ENCODE results near the gene BAHCC1. TPM values are rescaled to one million over a fixed set of nuclear protein-coding genes. Genes with fewer than 3 reads are reported as not detected.

BAHCC1 gene
- total and polyA plus RNA-seq, 2 donors = 5.8 to 7.3 TPM

DNA sequence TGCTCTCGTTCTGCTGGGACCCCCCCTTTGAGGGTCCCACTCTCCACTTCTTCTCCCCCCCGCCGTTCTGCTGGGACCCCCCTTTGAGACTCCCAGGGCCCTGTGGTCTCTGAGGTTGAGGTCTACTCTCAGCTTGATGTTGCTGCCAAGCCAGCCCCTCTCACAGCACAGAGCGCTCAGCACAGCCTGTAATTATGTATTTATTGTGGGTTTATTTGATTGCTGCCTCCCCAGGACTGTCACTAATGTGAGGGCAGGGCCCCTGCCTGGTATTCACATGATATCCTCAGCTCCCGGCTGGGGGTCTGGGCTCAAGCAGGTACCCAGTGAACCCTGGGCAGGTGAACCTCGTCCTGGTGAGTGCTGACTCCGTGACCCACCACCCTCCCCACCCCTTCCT is 81.9 kb downstream of the BAHCC1 start:
- Histone ChIP-seq H3K4me1 (ENCODE audit: control insufficient read depth in 2 of 2, insufficient read depth in 2 of 2, low read length in 2 of 2) (peaks cover 11 to 31% of the 10 kb centered on the region in 2 donors), H3K4me3 (ENCODE audit: low read length in 2 of 2) (no peak overlapping the region), H3K27me3 (ENCODE audit: control insufficient read depth in 2 of 2, insufficient read depth in 1 of 2, low read length in 1 of 2) (peaks cover 0 to 23% of the 10 kb centered on the region in 2 donors), H3K36me3 (ENCODE audit: control insufficient read depth in 2 of 2, insufficient read depth in 2 of 2, low read length in 1 of 2) (no peaks in the 10 kb centered on the region), H3K27ac (ENCODE audit: low read depth in 1 of 2, low read length in 1 of 2) (no peak overlapping the region), H3K9me3 (ENCODE audit: control insufficient read depth in 2 of 2, insufficient read depth in 1 of 2, low read length in 1 of 2) (peaks cover 0 to 11% of the 10 kb centered on the region in 2 donors)
- WGBS = 71% methylated on average over 6 of the region's 7 CpGs
- DNase-seq (ENCODE audit: low read depth in 6 of 9, low spot score in 9 of 9) = no peak

DNA sequence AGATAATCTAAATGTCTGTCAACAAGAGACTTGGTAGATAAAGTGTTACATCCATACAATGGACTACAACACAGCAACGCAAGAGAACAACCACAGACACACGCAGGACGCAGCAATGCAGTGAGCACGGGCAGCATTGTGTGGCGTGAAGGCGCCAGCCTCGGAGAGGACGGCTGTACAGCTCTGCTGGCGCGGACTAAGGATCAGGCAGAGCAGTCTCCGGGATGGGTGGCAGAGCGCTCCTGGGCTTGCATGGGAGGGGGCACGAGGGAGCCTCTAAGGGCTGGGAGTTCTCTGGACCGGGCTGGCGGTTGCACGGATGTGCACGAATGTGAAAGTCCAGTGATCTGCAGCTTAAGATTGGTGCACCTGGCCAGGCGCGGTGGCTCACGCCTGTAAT is 82.9 kb downstream of the BAHCC1 start:
- Histone ChIP-seq H3K4me3 (ENCODE audit: low read length in 2 of 2) (no peak overlapping the region), H3K27ac (ENCODE audit: low read depth in 1 of 2, low read length in 1 of 2) (no peak overlapping the region), H3K36me3 (ENCODE audit: control insufficient read depth in 2 of 2, insufficient read depth in 2 of 2, low read length in 1 of 2) (no peaks in the 10 kb centered on the region), H3K27me3 (ENCODE audit: control insufficient read depth in 2 of 2, insufficient read depth in 1 of 2, low read length in 1 of 2) (peaks cover 0 to 31% of the 10 kb centered on the region in 2 donors), H3K9me3 (ENCODE audit: control insufficient read depth in 2 of 2, insufficient read depth in 1 of 2, low read length in 1 of 2) (peaks cover 0 to 11% of the 10 kb centered on the region in 2 donors), H3K4me1 (ENCODE audit: control insufficient read depth in 2 of 2, insufficient read depth in 2 of 2, low read length in 2 of 2) (peaks cover 20 to 40% of the 10 kb centered on the region in 2 donors)
- no peak for DNase-seq (ENCODE audit: low read depth in 6 of 9, low spot score in 9 of 9)
- WGBS = 97% methylated on average over 20 of the region's 20 CpGs

DNA sequence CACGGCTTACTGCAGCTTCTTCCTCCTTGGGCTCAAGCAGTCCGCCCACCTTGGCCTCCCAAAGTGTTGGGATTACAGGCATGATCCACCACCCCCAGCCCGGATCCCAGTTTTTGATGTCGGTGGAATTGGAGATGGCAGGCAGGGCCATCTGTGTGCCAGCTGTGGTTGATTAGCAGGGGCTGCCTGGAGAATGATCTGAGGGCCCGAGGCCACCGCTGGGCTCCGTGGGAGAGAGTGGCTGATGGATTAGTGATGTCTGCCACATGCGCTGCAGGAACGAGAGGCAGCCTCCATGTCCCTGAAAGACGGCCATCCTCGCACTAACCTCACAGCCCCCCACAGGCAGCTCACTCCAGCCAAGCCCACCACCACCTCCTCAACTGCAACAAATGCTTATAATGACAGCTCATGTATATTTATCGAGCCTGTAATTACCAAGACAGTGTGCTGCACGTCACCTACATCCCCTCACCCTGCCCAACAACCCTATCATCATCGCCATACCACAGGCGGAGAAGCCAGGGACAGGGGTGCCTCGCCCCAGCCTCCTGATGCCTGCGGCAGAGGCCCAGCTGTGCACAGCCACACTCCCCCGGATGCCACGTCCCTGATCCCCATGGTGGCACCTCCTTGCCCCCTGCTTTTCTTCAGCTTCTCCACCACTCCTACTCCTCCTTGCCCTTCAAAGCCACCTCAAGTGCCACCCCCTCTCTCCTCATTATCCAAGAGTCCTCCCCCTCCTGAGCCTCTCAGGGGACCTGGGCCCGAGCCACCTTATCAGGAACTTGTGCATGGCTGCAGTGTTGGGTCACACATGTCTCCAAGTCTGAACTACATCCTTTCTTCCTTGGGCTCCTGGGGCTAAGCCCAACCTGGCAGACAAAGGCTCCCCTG is 84.2 kb downstream of the BAHCC1 start:
- 90% methylated on average over 20 of the region's 20 CpGs for WGBS

DNA sequence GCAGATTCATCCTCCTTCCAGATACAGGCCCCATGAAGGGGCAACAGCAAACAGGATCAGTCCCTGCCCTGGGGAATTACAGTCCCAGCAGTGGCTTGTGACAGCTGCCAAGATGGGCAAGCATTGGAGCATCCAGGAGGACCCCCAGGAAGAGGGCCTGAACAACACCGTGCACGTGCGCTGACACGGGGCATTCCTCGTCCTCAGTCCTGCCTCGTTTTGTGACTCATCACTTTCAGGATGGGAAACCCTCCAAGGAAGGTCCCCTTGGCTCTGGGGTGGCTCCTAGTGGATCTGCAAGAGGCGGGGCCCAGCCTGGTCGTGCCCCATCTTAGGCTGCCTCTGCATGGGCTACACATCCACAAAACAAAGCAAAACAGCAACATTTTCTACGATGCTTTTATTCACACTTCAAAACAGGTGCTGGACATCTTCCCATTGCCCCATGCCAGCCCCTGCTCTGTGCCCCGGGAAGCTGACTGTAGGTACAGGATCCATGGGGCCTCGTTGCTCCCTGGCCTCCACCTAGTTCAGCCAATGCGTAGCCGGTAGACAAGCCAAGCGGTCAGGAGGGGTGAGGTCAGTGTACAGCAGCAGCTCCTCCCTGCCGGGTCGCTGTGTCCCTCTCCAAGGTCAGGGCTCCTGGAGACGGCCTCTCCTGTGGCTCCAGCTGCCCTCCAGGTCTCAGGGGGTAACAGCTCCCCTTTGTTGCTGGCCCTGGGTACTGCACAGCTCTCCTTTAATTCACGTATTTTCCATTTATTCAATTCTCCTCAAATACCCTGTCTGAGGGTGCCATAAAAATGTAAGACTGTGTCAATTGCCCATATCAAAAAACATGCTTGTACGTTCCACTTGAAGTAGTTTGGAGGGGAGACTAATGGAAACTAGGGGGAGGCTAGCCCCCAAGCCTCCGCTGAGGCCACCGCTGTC is 85.1 kb downstream of the BAHCC1 start:
- Histone ChIP-seq H3K4me3 (ENCODE audit: low read length in 2 of 2) (no peak overlapping the region), H3K27me3 (ENCODE audit: control insufficient read depth in 2 of 2, insufficient read depth in 1 of 2, low read length in 1 of 2) (peaks cover 0 to 42% of the 10 kb centered on the region in 2 donors), H3K36me3 (ENCODE audit: control insufficient read depth in 2 of 2, insufficient read depth in 2 of 2, low read length in 1 of 2) (no peaks in the 10 kb centered on the region), H3K27ac (ENCODE audit: low read depth in 1 of 2, low read length in 1 of 2) (no peak overlapping the region), H3K9me3 (ENCODE audit: control insufficient read depth in 2 of 2, insufficient read depth in 1 of 2, low read length in 1 of 2) (peaks cover 0 to 11% of the 10 kb centered on the region in 2 donors), H3K4me1 (ENCODE audit: control insufficient read depth in 2 of 2, insufficient read depth in 2 of 2, low read length in 2 of 2) (peaks cover 30 to 57% of the 10 kb centered on the region in 2 donors)
- no peak for DNase-seq (ENCODE audit: low read depth in 6 of 9, low spot score in 9 of 9)
- 89% methylated on average over 21 of the region's 21 CpGs for WGBS

More for the DNA sequence above, 84.2 kb downstream of the BAHCC1 start:
- peaks cover 27 to 50% of the 10 kb centered on the region in 2 donors for H3K4me1 ChIP-seq (ENCODE audit: control insufficient read depth in 2 of 2, insufficient read depth in 2 of 2, low read length in 2 of 2)
- no peak overlapping the region for H3K4me3 ChIP-seq (ENCODE audit: low read length in 2 of 2)
- no peak for DNase-seq (ENCODE audit: low read depth in 6 of 9, low spot score in 9 of 9)
- no peaks in the 10 kb centered on the region for H3K36me3 ChIP-seq (ENCODE audit: control insufficient read depth in 2 of 2, insufficient read depth in 2 of 2, low read length in 1 of 2)
- H3K27me3 ChIP-seq (ENCODE audit: control insufficient read depth in 2 of 2, insufficient read depth in 1 of 2, low read length in 1 of 2) = peaks cover 0 to 39% of the 10 kb centered on the region in 2 donors
- H3K27ac ChIP-seq (ENCODE audit: low read depth in 1 of 2, low read length in 1 of 2) = no peak overlapping the region
- peaks cover 0 to 11% of the 10 kb centered on the region in 2 donors for H3K9me3 ChIP-seq (ENCODE audit: control insufficient read depth in 2 of 2, insufficient read depth in 1 of 2, low read length in 1 of 2)

DNA sequence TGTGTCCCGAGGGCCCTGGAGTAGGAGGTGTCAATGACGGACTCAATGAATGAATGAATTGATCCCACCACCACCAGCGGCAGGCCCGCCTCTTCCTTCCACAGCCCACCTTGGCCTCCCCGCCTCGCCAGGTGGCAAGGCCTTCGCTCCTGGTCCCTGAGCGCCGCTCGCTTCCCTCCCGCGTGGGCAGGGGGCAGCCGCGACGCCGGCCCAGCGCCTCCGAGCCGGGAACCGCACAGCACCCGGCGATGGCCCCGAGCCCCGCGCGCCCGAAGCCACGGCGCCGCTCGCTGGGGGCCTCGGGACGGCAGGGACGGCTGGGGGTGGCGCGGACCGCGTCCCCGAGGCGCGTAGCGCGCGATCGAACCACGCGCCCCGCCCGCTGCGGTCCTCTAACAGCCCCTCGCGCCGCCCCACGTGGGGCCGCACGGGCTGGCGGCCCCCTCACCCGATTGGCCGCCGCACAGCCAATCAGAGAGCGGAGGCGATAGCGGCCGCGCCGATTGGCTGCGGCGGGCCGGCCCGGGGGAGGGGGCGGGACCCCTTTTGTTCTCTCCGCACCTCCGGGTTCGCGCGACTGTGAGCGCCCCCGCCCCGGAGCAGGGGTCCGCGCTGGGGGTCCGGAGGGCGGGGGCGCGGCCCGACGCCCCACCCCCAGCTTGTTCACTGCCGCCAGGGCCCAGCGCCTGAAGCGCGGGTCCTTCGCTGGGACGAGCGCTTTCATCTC is 86.0 kb downstream of the BAHCC1 start:
- H3K4me3 ChIP-seq (ENCODE audit: low read length in 2 of 2) = peak overlapping the region; percentile 35 to 63
- peaks cover 0 to 42% of the 10 kb centered on the region in 2 donors for H3K27me3 ChIP-seq (ENCODE audit: control insufficient read depth in 2 of 2, insufficient read depth in 1 of 2, low read length in 1 of 2)
- H3K4me1 ChIP-seq (ENCODE audit: control insufficient read depth in 2 of 2, insufficient read depth in 2 of 2, low read length in 2 of 2) = peaks cover 30 to 60% of the 10 kb centered on the region in 2 donors
- WGBS = 2% methylated on average over 94 of the region's 94 CpGs
- no peaks in the 10 kb centered on the region for H3K36me3 ChIP-seq (ENCODE audit: control insufficient read depth in 2 of 2, insufficient read depth in 2 of 2, low read length in 1 of 2)
- peak in 8 of 9 donors; percentile 62 to 93 (median 83) for DNase-seq (ENCODE audit: low read depth in 6 of 9, low spot score in 9 of 9)
- peaks cover 0 to 11% of the 10 kb centered on the region in 2 donors for H3K9me3 ChIP-seq (ENCODE audit: control insufficient read depth in 2 of 2, insufficient read depth in 1 of 2, low read length in 1 of 2)
- H3K27ac ChIP-seq (ENCODE audit: low read depth in 1 of 2, low read length in 1 of 2) = peak overlapping the region; percentile 24 to 37

DNA sequence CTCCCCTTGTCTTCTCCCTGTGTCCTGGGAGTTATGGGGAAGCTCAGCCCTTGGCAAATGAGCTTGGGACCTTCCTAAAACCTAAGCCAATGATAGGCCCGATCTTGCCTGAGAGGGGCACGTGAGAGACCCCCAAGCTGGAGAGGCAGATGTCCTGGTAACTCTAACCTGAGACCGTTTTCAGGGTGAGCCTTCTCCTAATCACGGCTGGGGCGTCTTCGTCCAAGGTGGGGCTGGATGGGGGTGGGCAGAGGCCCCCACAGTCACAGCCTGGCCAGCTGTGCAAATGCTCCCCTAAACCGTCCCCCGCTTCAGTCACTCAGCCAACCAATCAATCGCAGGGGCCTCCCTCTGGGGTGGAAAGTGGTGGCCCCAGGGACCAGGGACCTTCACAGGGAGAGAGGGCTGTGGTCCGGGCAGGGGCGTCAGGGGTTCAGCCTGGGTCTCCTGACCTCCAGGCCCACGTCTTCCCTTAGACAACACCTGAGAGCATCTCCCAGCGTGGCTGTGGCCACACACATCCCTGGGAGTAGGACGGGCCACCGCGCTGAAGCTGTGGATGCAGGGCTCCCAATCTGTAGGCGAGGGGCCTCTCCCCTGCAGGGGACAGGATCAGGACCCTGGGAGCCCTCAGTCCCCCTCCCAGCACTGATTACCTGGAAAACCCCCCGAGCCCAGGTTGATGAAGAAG is 86.7 kb downstream of the BAHCC1 start:
- Histone ChIP-seq H3K4me3 (ENCODE audit: low read length in 2 of 2) (peak overlapping the region; percentile 35 to 63), H3K27ac (ENCODE audit: low read depth in 1 of 2, low read length in 1 of 2) (peak overlapping the region in 1 of 2 donors; percentile 48), H3K36me3 (ENCODE audit: control insufficient read depth in 2 of 2, insufficient read depth in 2 of 2, low read length in 1 of 2) (no peaks in the 10 kb centered on the region), H3K27me3 (ENCODE audit: control insufficient read depth in 2 of 2, insufficient read depth in 1 of 2, low read length in 1 of 2) (peaks cover 0 to 42% of the 10 kb centered on the region in 2 donors), H3K9me3 (ENCODE audit: control insufficient read depth in 2 of 2, insufficient read depth in 1 of 2, low read length in 1 of 2) (peaks cover 0 to 10% of the 10 kb centered on the region in 2 donors), H3K4me1 (ENCODE audit: control insufficient read depth in 2 of 2, insufficient read depth in 2 of 2, low read length in 2 of 2) (peaks cover 30 to 63% of the 10 kb centered on the region in 2 donors)
- WGBS = 51% methylated on average over 18 of the region's 18 CpGs
- DNase-seq (ENCODE audit: low read depth in 6 of 9, low spot score in 9 of 9) = no peak

DNA sequence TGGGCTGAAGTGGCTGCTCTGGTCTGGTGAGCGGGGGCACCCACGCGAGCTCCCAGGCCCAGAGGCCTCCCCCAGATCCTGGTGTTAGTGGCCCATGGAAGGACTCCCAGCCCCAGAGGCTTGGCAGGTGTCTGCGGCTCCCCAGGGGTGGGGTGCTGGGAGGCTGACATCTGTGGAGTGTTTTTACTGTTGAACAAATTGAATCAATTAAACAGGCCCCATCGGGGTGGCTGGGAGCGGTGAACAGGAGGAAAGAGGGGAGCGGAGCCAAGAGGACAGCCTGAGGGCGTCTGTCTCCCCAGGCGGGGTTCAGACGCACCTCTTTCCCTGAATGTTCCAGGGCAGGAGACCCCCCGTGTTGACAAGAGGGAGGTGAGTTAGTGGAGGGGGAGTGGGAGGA is 87.4 kb downstream of the BAHCC1 start:
- peak in 1 of 9 donors; percentile 49 for DNase-seq (ENCODE audit: low read depth in 6 of 9, low spot score in 9 of 9)
- peaks cover 0 to 6% of the 10 kb centered on the region in 2 donors for H3K9me3 ChIP-seq (ENCODE audit: control insufficient read depth in 2 of 2, insufficient read depth in 1 of 2, low read length in 1 of 2)
- peak overlapping the region in 1 of 2 donors; percentile 71 for H3K27ac ChIP-seq (ENCODE audit: low read depth in 1 of 2, low read length in 1 of 2)
- no peaks in the 10 kb centered on the region for H3K36me3 ChIP-seq (ENCODE audit: control insufficient read depth in 2 of 2, insufficient read depth in 2 of 2, low read length in 1 of 2)
- peak overlapping the region in 1 of 2 donors; percentile 1 for H3K4me3 ChIP-seq (ENCODE audit: low read length in 2 of 2)
- H3K27me3 ChIP-seq (ENCODE audit: control insufficient read depth in 2 of 2, insufficient read depth in 1 of 2, low read length in 1 of 2) = peaks cover 0 to 42% of the 10 kb centered on the region in 2 donors
- H3K4me1 ChIP-seq (ENCODE audit: control insufficient read depth in 2 of 2, insufficient read depth in 2 of 2, low read length in 2 of 2) = peaks cover 37 to 70% of the 10 kb centered on the region in 2 donors
- WGBS = 39% methylated on average over 11 of the region's 11 CpGs
